Measurements from ENCODE around the gene RPRD1B.

DNA sequence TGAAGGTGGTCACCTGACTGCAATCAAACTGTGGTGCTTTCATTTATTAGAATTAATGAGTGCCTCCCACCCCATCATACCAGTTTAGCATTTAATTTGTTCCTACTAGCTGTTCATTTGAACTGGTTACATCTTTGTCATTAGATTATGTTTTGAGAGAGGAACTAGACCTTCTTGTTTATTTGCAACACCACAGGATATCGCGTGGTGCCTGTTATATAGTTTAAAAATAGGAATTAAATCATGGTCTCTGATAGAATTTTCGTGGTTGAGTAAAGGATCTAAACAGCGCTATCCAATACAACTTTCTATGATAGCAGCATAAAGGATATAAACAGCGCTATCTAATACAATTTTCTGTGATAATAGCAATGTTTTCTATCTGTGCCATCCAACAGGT, 2.8 kb downstream of the RPRD1B start:
- TF ChIP-seq SMAD3 (CRISPR knock-in tag; IDR thresholded peaks at IDR 0.05) (no peak), GTF2F1 (IDR thresholded peaks at IDR 0.05; ENCODE audit: low read length) (no peak), SMARCE1 (IDR thresholded peaks at IDR 0.05; ENCODE audit: borderline replicate concordance) (no peak), ZNF501 (CRISPR knock-in tag; IDR thresholded peaks at IDR 0.05) (no peak), ZNF749 (CRISPR knock-in tag; IDR thresholded peaks at IDR 0.05; ENCODE audit: borderline replicate concordance) (no peak), ZFP36L1 (CRISPR knock-in tag; IDR thresholded peaks at IDR 0.05) (no peak), EZH2 (conservative IDR thresholded peaks at IDR 0.05; ENCODE audit: low read depth, low read length) (no peak)
- TF ChIP-seq, protein P1, sequence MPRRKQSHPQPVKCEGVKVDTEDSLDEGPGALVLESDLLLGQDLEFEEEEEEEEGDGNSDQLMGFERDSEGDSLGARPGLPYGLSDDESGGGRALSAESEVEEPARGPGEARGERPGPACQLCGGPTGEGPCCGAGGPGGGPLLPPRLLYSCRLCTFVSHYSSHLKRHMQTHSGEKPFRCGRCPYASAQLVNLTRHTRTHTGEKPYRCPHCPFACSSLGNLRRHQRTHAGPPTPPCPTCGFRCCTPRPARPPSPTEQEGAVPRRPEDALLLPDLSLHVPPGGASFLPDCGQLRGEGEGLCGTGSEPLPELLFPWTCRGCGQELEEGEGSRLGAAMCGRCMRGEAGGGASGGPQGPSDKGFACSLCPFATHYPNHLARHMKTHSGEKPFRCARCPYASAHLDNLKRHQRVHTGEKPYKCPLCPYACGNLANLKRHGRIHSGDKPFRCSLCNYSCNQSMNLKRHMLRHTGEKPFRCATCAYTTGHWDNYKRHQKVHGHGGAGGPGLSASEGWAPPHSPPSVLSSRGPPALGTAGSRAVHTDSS (CRISPR knock-in tag; conservative IDR thresholded peaks at IDR 0.05): no peak
